Tibial nerve (tissue), 4 donors: ENCODE measurements around the gene NUP98. TPM values are rescaled to one million over a fixed set of nuclear protein-coding genes. Genes with fewer than 3 reads are reported as not detected.
"Not testable (repeated sequence)": the region's sequence is repeated elsewhere in the genome, so short reads cannot be mapped to it uniquely, and the experiment has no call there.

Source experiments
- DNase-seq, 2 donors: peaks; one replicate each; pipeline ENCODE4 v3.0.0-alpha.2; 2019; ENCODE audit warnings: low spot score in 2 of 2
- H3K27ac ChIP-seq, 4 donors: fragments of 200-600 bp; sonication (generic) in 3 of 4; one replicate each; pipeline ENCODE4 v1.5.1; 2017 to 2019; ENCODE audit warnings: mild to moderate bottlenecking in 1 of 4
- H3K27me3 ChIP-seq, 2 donors: fragments of 200-600 bp; sonication (generic) in 1 of 2; one replicate each; pipeline versions ENCODE4 v1.5.1 to v1.6.0; 2017 to 2019
- H3K36me3 ChIP-seq, 3 donors: fragments of 200-600 bp; sonication (generic); one replicate each; pipeline ENCODE4 v1.5.1; 2018 to 2019
- H3K4me1 ChIP-seq, 4 donors: fragments of 200-600 bp; sonication (generic) in 3 of 4; one replicate each; pipeline ENCODE4 v1.5.1; 2017 to 2019
- H3K4me3 ChIP-seq, 4 donors: fragments of 200-600 bp; sonication (generic) in 3 of 4; one replicate each; pipeline ENCODE4 v1.5.1; 2017 to 2019; ENCODE audit warnings: mild to moderate bottlenecking in 1 of 4, moderate library complexity in 1 of 4
- H3K9me3 ChIP-seq, 4 donors: fragments of 200-600 bp; sonication (generic) in 3 of 4; one replicate each; pipeline ENCODE4 v1.5.1; 2017 to 2019
- CTCF ChIP-seq, 5 experiments: fragments of 200-600 bp in 3 of 5; fragments of 450-650 bp in 2 of 5; sonication (generic) in 3 of 5; IDR thresholded peaks; one replicate each; pipeline ENCODE4 v1.5.1; 2016 to 2019; ENCODE audit warnings: antibody characterized with exemption in 5 of 5, mild to moderate bottlenecking in 3 of 5, moderate library complexity in 2 of 5
- EP300 ChIP-seq, 2 donors: sonication (generic); formaldehyde crosslinking; IDR thresholded peaks; one replicate each; pipeline ENCODE4 v1.6.1; 2017; ENCODE audit warnings: antibody characterized with exemption in 2 of 2, mild to moderate bottlenecking in 1 of 2
- POLR2A ChIP-seq, 2 donors: fragments of 450-650 bp; IDR thresholded peaks; one replicate each; pipeline ENCODE4 v1.6.1; 2017; ENCODE audit warnings: antibody characterized with exemption in 2 of 2, mild to moderate bottlenecking in 2 of 2, moderate library complexity in 2 of 2
- WGBS, 2 donors: methylation state at CpG; one replicate each; pipeline ENCODE4 v1.1.5; 2018; 5-methylcytosine and 5-hydroxymethylcytosine counted together
- total RNA-seq, 4 donors: library from RNA; depleted of rRNA; stranded (reverse); fragments of >200 nt; gene quantifications; one replicate each; pipeline ENCODE4 v1.1.0, GENCODE V29; 2016

Gene NUP98
- total RNA-seq, 4 donors from 2014 or later: 75.3 to 193 (median 115) TPM

- TF ChIP-seq CTCF (IDR thresholded peaks at IDR 0.05) (no peak), EP300 (IDR thresholded peaks at IDR 0.05) (no peak), POLR2A (IDR thresholded peaks at IDR 0.05) (no peak)
- H3K4me3 ChIP-seq: no peak overlapping the region
- no peak overlapping the region for H3K27ac ChIP-seq
- H3K4me1 ChIP-seq: no peaks in the 10 kb centered on the region
- DNase-seq: no peak
- no peaks in the 10 kb centered on the region for H3K9me3 ChIP-seq
- H3K27me3 ChIP-seq: no peaks in the 10 kb centered on the region
- peaks cover 0 to 96% (median 20%) of the 10 kb centered on the region in 3 donors for H3K36me3 ChIP-seq
- WGBS, 2 donors: 74 to 78% methylated on average over 7 of the region's 7 CpGs
Observed at GRCh38 chr11:3775736-3776406, 21.5 kb downstream of the NUP98 start.

- Histone ChIP-seq H3K27me3 (no peaks in the 10 kb centered on the region), H3K9me3 (no peaks in the 10 kb centered on the region), H3K4me3 (no peak overlapping the region), H3K4me1 (no peaks in the 10 kb centered on the region), H3K36me3 (peaks cover 0 to 97% (median 25%) of the 10 kb centered on the region in 3 donors), H3K27ac (no peak overlapping the region)
- WGBS, 2 donors: 82 to 90% methylated on average over 4 of the region's 4 CpGs
- DNase-seq: no peak
- TF ChIP-seq EP300 (IDR thresholded peaks at IDR 0.05) (no peak), CTCF (IDR thresholded peaks at IDR 0.05) (no peak), POLR2A (IDR thresholded peaks at IDR 0.05) (no peak)
Observed at GRCh38 chr11:3773180-3773579, 24.2 kb downstream of the NUP98 start.

- no peaks in the 10 kb centered on the region for H3K27me3 ChIP-seq
- H3K4me3 ChIP-seq: no peak overlapping the region
- DNase-seq: no peak
- H3K9me3 ChIP-seq: no peaks in the 10 kb centered on the region
- peaks cover 8 to 100% (median 59%) of the 10 kb centered on the region in 3 donors for H3K36me3 ChIP-seq
- WGBS, 2 donors: 68 to 70% methylated on average over 3 of the region's 3 CpGs
- H3K27ac ChIP-seq: no peak overlapping the region
- TF ChIP-seq EP300 (IDR thresholded peaks at IDR 0.05): no peak
- TF ChIP-seq POLR2A (IDR thresholded peaks at IDR 0.05): no peak
- TF ChIP-seq CTCF (IDR thresholded peaks at IDR 0.05): no peak
- no peaks in the 10 kb centered on the region for H3K4me1 ChIP-seq
Observed at GRCh38 chr11:3767536-3767935, 29.8 kb downstream of the NUP98 start.

- 86 to 87% methylated on average over 9 of the region's 9 CpGs for WGBS, 2 donors
- H3K36me3 ChIP-seq: peaks cover 8 to 100% (median 63%) of the 10 kb centered on the region in 3 donors
- H3K27me3 ChIP-seq, H3K9me3 ChIP-seq, H3K27ac ChIP-seq, H3K4me3 ChIP-seq, DNase-seq, H3K4me1 ChIP-seq: not testable (repeated sequence)
Observed at GRCh38 chr11:3766836-3767235, 30.5 kb downstream of the NUP98 start.

GRCh38 chr11:3764266-3764665, 33.1 kb downstream of the NUP98 start:
- peaks cover 8 to 99% (median 58%) of the 10 kb centered on the region in 3 donors for H3K36me3 ChIP-seq
- 81% methylated on average over 4 of the region's 4 CpGs for WGBS, 2 donors

More at GRCh38 chr11:3764266-3764665, 33.1 kb downstream of the NUP98 start:
- Histone ChIP-seq H3K9me3 (no peaks in the 10 kb centered on the region), H3K27me3 (no peaks in the 10 kb centered on the region), H3K4me3 (no peak overlapping the region), H3K27ac (no peak overlapping the region), H3K4me1 (no peaks in the 10 kb centered on the region)
- TF ChIP-seq CTCF (IDR thresholded peaks at IDR 0.05) (no peak), POLR2A (IDR thresholded peaks at IDR 0.05) (no peak), EP300 (IDR thresholded peaks at IDR 0.05) (no peak)
- DNase-seq: no peak
